Measurements from ENCODE around the gene CCL5. TPM values are rescaled to one million over a fixed set of nuclear protein-coding genes. Genes with fewer than 3 reads are reported as not detected.

Gene CCL5
- total RNA-seq, 1 experiment from 2014 or later = 0.34 TPM

- H3K4me1 ChIP-seq (ENCODE audit: control insufficient read depth in 1 of 2, insufficient read depth in 2 of 2, low read length in 2 of 2) = no peaks in the 10 kb centered on the region
- H3K9me2 ChIP-seq (ENCODE audit: insufficient read depth) = no peaks in the 10 kb centered on the region
- no peak overlapping the region for H3K27ac ChIP-seq (ENCODE audit: low read depth, low read length)
- BruUV-seq (replicated peaks) = no TSS peak
- ChIA-PET CTCF (interaction anchor here (0.7 kb wide), 1 partner anchor 9 kb away, joined by 3 read pairs; no protein-coding TSS in a partner anchor), RAD21 (ENCODE audit: low non-redundant PET in 1 of 2, low total read pairs in 2 of 2, uncharacterized antibody in 2 of 2, unreplicated experiment in 2 of 2) (no interaction called here), POLR2A (no interaction called here)
- no peaks in the 10 kb centered on the region for H4K20me1 ChIP-seq (ENCODE audit: insufficient read depth)
- H3K36me3 ChIP-seq (ENCODE audit: control insufficient read depth in 1 of 2, insufficient read depth in 2 of 2, low read length in 2 of 2) = peaks cover 15% of the 10 kb centered on the region in 2 experiments; a peak in 2 of 4 replicates
- intact Hi-C loops (cut with micrococcal nuclease) = no loop called here
- no peak for ATAC-seq
- no peak for DNase-seq (ENCODE audit: low read depth, low spot score)
- H3K4me2 ChIP-seq (ENCODE audit: low read length) = no peak overlapping the region
- no peaks in the 10 kb centered on the region for H3K9me3 ChIP-seq (ENCODE audit: control insufficient read depth in 1 of 2, insufficient read depth in 1 of 2, low read depth in 1 of 2, low read length in 2 of 2)
- H3K79me2 ChIP-seq (ENCODE audit: insufficient read depth, low read length) = no peaks in the 10 kb centered on the region
- no peak overlapping the region for H3K4me3 ChIP-seq (replicated peaks in 1 of 2; ENCODE audit: low read depth in 1 of 2, low read length in 2 of 2)
- H3K27me3 ChIP-seq (ENCODE audit: insufficient read depth, low read length) = no peaks in the 10 kb centered on the region
- TF ChIP-seq EGR1 (IDR thresholded peaks at IDR 0.05; ENCODE audit: low read depth) (no peak), POLR2A (IDR thresholded peaks at IDR 0.05; ENCODE audit: borderline replicate concordance, extremely low read depth, insufficient read depth, insufficient read length) (no peak), REST (IDR thresholded peaks at IDR 0.05; ENCODE audit: low read depth) (no peak), FOSL1 (IDR thresholded peaks at IDR 0.05; ENCODE audit: low read depth) (no peak)
- no peak overlapping the region for H2AFZ ChIP-seq (ENCODE audit: low read depth, low read length, poor library complexity, severe bottlenecking)
- H3K9ac ChIP-seq (ENCODE audit: low read length) = no peak overlapping the region
Observed at GRCh38 chr17:35855965-35856364, 24.2 kb downstream of the CCL5 start.

Data from HCT116 (cell line).